ENCODE data around the gene C16orf90.
"Not testable (repeated sequence)": the region's sequence is repeated elsewhere in the genome, so short reads cannot be mapped to it uniquely, and the experiment has no call there.

Gene C16orf90

DNA sequence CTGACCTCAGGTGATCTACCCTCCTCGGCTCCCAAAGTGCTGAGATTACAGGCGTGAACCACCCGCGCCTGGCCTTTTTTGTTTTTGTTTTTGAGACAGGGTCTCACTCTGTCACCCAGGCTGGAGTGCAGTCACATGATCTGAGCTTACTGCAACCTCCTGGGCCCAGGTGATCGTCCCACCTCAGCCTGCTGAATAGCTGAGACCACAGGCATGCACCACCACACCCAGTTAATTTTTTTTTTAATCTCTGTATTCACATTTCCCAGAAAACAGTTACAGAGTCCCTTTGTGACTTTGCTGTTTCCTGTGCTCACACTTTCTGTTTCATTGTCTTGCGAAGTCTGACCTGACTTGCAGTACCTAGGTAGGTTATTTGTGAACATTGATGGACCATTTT is 8.2 kb upstream of the C16orf90 start:
- Histone ChIP-seq H3K9me3 (ENCODE audit: low read length) (no peaks in the 10 kb centered on the region), H2AFZ (ENCODE audit: low read depth, low read length) (no peak overlapping the region), H3K4me1 (ENCODE audit: insufficient read depth, low read length) (peaks cover 6% of the 10 kb centered on the region), H3K4me3 (ENCODE audit: low read length) (no peak overlapping the region), H3K27me3 (ENCODE audit: insufficient read depth, low read length) (no peaks in the 10 kb centered on the region), H3K36me3 (ENCODE audit: insufficient read depth, low read length) (peaks cover 28% of the 10 kb centered on the region)

DNA sequence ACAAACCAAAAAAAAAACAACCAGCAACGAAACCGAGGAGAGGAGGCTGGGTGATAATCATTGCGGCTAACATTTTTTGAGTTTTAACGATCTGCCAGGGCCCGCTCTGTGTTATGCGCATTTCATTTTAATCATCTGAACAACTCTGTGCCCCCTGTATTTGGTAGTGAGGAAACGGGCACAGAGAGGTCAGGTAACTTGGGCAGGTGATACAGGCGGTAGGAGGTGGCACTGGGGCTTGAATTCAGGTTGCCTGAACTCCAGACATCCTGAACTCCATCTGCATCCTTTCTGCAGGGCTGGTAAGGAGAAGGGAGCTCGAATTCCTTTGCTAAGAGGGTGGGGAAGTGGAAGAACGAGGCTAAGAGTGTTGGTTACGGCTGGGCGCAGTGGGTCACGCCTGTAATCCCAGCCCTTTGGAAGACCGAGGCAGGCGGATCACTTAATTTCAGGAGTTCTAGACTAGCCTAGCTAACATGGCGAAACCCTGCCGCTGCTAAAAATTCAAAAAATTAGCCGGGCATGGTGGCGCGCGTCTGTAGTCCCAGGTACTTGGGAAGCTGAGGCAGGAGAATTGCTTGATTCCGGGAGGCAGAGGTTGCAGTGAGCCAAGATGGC is 6.6 kb upstream of the C16orf90 start:
- H3K36me3 ChIP-seq (ENCODE audit: insufficient read depth, low read length) = peaks cover 19% of the 10 kb centered on the region
- no peaks in the 10 kb centered on the region for H3K9me3 ChIP-seq (ENCODE audit: low read length)
- H2AFZ ChIP-seq (ENCODE audit: low read depth, low read length) = no peak overlapping the region
- H3K27me3 ChIP-seq (ENCODE audit: insufficient read depth, low read length) = no peaks in the 10 kb centered on the region
- H3K4me3 ChIP-seq (ENCODE audit: low read length) = peak overlapping the region; percentile 90
- H3K4me1 ChIP-seq (ENCODE audit: insufficient read depth, low read length) = peaks cover 6% of the 10 kb centered on the region

DNA sequence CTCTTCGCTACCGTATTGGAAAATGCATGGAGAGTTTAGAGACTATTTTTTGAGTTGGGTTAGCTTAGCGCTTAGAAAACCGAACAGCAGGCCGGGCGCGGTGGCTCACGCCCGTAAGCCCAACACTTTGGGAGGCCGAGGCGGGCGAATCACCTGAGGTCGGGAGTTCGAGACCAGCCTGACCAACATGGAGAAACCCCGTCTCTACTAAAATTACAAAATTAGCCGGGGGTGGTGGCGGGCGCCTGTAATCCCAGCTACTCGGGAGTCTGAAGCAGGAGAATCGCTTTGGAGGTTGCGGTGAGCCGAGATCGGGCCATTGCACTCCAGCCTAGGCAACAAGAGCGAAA is 6.1 kb upstream of the C16orf90 start:
- Histone ChIP-seq H2AFZ (ENCODE audit: low read depth, low read length) (peak overlapping the region; percentile 68), H3K36me3 (ENCODE audit: insufficient read depth, low read length) (peaks cover 16% of the 10 kb centered on the region), H3K4me3 (ENCODE audit: low read length) (peak overlapping the region; percentile 90)
- not testable (repeated sequence) for H3K4me1 ChIP-seq (ENCODE audit: insufficient read depth, low read length); H3K9me3 ChIP-seq (ENCODE audit: low read length); H3K27me3 ChIP-seq (ENCODE audit: insufficient read depth, low read length)

DNA sequence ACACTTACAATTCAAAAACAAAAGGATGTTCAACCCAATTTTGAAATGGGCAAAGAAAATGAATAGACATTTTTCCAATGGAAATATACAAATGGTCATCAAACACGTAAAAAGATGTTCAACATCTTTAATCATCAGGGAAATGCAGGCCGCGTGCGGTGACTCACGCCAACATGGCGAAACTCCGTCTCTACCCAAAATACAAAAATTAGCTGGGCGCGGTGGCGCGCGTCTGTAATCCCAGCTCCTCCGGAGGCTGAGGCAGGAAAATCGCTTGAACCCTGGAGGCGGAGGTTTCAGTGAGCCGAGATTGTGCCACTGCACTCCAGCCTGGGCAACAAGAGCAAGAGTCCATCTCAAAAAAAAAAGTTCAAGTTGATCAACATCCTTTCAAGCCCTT is 3.7 kb upstream of the C16orf90 start:
- no peak overlapping the region for H3K4me3 ChIP-seq (ENCODE audit: low read length)
- no peak overlapping the region for H2AFZ ChIP-seq (ENCODE audit: low read depth, low read length)
- H3K4me1 ChIP-seq (ENCODE audit: insufficient read depth, low read length) = peaks cover 6% of the 10 kb centered on the region
- H3K27me3 ChIP-seq (ENCODE audit: insufficient read depth, low read length) = no peaks in the 10 kb centered on the region
- H3K36me3 ChIP-seq (ENCODE audit: insufficient read depth, low read length) = peaks cover 2% of the 10 kb centered on the region
- H3K9me3 ChIP-seq (ENCODE audit: low read length) = no peaks in the 10 kb centered on the region

DNA sequence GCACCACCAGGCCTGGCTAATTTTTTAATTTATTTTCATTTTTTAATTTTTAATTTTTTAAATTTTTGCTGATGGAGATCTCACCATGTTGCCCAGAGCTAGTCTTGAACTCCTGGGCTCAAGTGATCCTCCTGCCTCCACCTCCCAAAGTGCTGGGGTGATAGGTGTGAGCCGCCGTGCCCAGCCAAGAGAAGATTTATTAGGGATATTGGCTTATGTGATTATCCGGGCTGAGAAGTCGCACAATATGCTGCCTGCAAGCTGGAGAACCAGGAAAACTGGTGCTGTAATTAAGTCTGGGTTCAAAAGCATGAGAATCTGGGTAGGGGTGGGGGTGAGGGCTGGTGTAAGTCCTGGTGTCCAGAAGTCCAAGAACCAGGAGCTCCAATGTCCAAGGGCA is 2.5 kb upstream of the C16orf90 start:
- H3K9me3 ChIP-seq (ENCODE audit: low read length) = no peaks in the 10 kb centered on the region
- no peak overlapping the region for H3K4me3 ChIP-seq (ENCODE audit: low read length)
- H3K4me1 ChIP-seq (ENCODE audit: insufficient read depth, low read length) = peaks cover 6% of the 10 kb centered on the region
- H3K36me3 ChIP-seq (ENCODE audit: insufficient read depth, low read length) = no peaks in the 10 kb centered on the region
- no peak overlapping the region for H2AFZ ChIP-seq (ENCODE audit: low read depth, low read length)
- no peaks in the 10 kb centered on the region for H3K27me3 ChIP-seq (ENCODE audit: insufficient read depth, low read length)

DNA sequence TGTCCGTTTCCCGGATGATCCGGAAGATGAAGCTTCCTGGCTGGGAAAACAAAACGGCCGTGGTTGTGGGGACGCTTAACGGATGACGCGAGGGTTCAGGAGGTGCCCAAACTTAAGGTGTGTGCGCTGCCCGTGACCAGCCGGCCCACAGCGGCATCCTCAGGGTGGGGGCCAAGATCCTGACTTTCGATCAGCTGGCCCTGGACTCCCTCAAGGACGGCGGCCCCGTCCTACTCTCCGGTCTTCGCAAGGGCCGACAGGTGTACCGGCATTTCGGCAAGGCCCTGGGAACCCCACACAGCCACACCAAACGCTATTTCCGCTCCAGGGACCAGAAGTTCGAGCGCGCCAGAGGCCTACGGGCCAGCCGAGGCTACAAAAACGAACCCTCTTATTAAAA is 1.1 kb upstream of the C16orf90 start:
- H3K36me3 ChIP-seq (ENCODE audit: insufficient read depth, low read length) = no peaks in the 10 kb centered on the region
- H3K4me1 ChIP-seq (ENCODE audit: insufficient read depth, low read length) = no peaks in the 10 kb centered on the region
- H3K27me3 ChIP-seq (ENCODE audit: insufficient read depth, low read length) = no peaks in the 10 kb centered on the region
- H3K4me3 ChIP-seq (ENCODE audit: low read length) = no peak overlapping the region
- H3K9me3 ChIP-seq (ENCODE audit: low read length) = no peaks in the 10 kb centered on the region
- no peak overlapping the region for H2AFZ ChIP-seq (ENCODE audit: low read depth, low read length)

DNA sequence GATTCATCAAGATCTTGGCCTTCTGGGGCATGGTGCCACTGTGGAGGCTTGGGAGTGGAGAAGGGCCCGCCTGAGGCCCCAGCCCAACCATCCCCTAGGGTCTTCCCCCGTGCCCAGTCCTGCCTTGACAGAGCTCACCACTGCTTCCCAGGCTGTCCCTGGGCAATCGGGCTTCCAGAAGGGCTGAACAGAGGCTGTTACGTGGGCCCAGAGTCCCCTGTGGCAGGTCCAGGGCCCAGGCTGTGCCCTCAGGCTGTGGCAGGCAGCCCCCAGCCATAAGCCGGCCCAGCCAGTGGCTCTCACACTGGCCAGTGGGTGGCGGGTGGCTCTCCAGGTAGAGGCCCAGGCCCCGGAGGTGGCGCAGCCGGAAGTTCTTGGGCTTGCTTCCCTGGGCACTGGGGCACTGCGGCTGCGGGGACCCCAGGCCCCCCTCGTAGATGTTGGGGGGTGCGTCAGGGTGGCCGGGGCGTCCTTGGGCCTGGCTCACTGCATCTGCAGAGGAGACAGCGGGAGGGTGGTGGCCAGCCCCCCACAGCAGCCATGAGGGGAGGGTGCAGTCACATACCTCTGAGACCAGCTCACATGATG is 809 bp downstream of the C16orf90 start:
- Histone ChIP-seq H3K27me3 (ENCODE audit: insufficient read depth, low read length) (no peaks in the 10 kb centered on the region), H3K4me1 (ENCODE audit: insufficient read depth, low read length) (no peaks in the 10 kb centered on the region), H3K4me3 (ENCODE audit: low read length) (no peak overlapping the region), H3K36me3 (ENCODE audit: insufficient read depth, low read length) (no peaks in the 10 kb centered on the region), H2AFZ (ENCODE audit: low read depth, low read length) (no peak overlapping the region), H3K9me3 (ENCODE audit: low read length) (no peaks in the 10 kb centered on the region)

DNA sequence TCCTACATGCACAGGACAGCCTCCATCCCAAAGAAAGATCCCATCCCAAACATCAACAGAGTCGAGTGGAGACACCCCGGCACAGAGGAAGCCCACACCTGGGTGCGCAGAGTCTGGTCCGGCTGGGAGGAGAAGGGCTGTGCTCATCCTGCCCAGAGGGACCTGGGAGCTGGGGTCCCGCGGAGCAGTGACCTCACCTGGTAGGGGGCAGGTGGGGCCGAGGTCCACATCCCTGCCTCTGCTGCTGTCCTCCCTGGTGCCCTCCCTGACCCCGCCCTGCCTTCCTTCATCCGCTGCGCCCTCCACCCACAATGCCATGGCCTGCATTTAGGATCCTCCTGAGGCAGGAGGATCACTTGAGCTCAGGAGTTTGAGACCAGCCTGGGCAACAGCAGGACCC is 2.9 kb downstream of the C16orf90 start:
- H3K4me1 ChIP-seq (ENCODE audit: insufficient read depth, low read length) = no peaks in the 10 kb centered on the region
- H2AFZ ChIP-seq (ENCODE audit: low read depth, low read length) = no peak overlapping the region
- H3K9me3 ChIP-seq (ENCODE audit: low read length) = no peaks in the 10 kb centered on the region
- H3K36me3 ChIP-seq (ENCODE audit: insufficient read depth, low read length) = no peaks in the 10 kb centered on the region
- no peak overlapping the region for H3K4me3 ChIP-seq (ENCODE audit: low read length)
- no peaks in the 10 kb centered on the region for H3K27me3 ChIP-seq (ENCODE audit: insufficient read depth, low read length)

DNA sequence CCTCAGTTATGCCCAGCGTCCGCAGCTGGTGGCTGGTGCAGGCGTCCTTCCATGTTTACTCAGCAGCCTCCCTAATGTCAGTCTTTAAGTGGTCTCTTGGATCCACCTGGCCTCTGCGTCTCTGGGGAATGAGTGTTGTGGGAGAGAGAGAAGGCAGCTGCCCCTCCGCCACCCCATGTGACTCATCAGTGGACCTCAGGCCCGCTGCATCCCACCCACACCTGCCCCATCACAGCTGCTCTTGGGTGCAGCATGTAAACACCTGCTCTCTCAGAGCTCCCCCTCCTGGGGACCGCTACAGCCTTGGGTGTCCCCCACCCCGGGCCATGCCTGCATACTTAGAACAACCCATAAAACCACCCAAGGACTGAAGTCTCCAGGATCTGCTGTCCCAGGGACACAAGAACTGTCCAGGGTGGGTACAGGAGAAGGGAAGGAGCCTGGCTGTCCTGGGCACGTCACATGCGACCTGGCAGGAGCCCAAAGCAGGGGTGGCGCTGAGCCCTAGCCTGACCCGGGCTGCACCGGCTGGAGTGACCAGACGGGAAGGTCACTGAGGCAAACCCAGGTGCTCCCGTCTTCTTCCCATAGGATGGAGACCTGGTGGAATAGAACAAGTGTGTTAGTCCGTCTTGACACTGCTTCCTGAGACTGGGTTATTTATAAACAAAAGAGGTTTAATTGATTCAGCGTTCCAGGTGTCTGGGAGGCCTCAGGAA is 4.2 kb downstream of the C16orf90 start:
- Histone ChIP-seq H2AFZ (ENCODE audit: low read depth, low read length) (no peak overlapping the region), H3K27me3 (ENCODE audit: insufficient read depth, low read length) (no peaks in the 10 kb centered on the region), H3K4me1 (ENCODE audit: insufficient read depth, low read length) (no peaks in the 10 kb centered on the region), H3K4me3 (ENCODE audit: low read length) (no peak overlapping the region), H3K9me3 (ENCODE audit: low read length) (no peaks in the 10 kb centered on the region), H3K36me3 (ENCODE audit: insufficient read depth, low read length) (peaks cover 9% of the 10 kb centered on the region)

DNA sequence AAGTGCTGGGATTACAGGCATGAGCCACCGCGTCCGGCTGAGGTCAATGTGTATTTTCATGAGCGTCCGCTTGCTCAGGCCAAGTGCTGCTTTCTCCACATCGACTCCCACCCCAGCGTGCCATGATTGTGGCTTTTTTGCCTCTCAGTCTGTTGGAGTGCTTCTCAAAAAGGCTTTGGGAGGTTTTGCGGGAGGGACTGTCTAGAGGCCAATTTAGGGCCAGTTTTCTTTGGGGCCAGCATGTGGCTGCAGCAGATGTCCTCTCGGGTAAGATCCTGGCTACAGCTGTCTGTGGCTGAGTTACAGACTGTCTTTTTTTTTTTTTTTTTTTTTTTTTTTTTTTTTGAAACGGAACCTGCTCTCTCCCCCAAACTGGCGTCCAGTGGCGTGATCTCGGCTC is 6.5 kb downstream of the C16orf90 start:
- peaks cover 21% of the 10 kb centered on the region for H3K36me3 ChIP-seq (ENCODE audit: insufficient read depth, low read length)
- no peaks in the 10 kb centered on the region for H3K27me3 ChIP-seq (ENCODE audit: insufficient read depth, low read length)
- no peak overlapping the region for H3K4me3 ChIP-seq (ENCODE audit: low read length)
- no peaks in the 10 kb centered on the region for H3K9me3 ChIP-seq (ENCODE audit: low read length)
- H3K4me1 ChIP-seq (ENCODE audit: insufficient read depth, low read length) = peaks cover 17% of the 10 kb centered on the region
- no peak overlapping the region for H2AFZ ChIP-seq (ENCODE audit: low read depth, low read length)

DNA sequence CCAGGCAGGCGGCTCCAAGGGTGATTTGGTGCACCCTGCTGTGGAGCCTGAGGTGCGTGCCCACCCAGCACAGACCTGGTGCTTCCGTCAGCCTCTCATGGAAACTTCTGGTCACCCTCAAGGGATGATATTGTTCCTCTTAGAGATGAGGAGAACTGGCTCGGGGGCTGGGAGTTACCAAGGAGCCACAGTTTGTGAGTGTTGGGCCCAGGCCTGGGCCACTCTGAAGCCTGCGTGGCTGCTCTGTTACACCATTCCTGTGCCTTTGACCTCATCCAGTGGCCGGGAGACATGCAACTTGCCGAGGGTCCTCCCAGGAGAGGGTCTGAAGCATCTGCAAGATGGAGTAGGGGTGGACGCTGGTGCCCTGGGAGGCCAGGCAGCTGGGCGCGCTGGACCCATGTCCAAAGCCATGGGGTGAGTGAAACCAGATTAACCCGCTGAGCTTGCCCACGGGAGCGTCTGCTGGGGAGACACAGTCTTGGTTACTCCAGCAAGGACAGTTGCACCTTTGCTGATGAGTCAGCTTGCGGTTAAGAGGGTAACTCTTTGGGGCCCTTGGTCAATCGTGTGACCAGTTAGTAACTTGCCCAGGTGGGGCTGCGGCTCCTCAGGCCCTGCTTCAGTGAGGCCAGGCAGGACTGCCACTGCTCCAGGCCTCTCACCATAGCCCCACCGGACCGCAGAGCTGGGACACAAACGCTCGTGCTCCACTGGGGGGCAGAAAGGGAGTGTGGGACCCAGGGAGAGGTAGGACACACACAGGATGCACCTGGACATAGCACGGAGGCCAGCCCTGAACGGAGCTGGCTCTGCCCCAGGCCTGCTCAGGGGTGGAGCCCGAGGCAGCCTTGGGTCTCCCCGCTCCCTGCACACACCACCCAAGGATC is 7.5 kb downstream of the C16orf90 start:
- Histone ChIP-seq H2AFZ (ENCODE audit: low read depth, low read length) (no peak overlapping the region), H3K36me3 (ENCODE audit: insufficient read depth, low read length) (peaks cover 31% of the 10 kb centered on the region), H3K4me1 (ENCODE audit: insufficient read depth, low read length) (peaks cover 27% of the 10 kb centered on the region), H3K4me3 (ENCODE audit: low read length) (no peak overlapping the region), H3K27me3 (ENCODE audit: insufficient read depth, low read length) (no peaks in the 10 kb centered on the region), H3K9me3 (ENCODE audit: low read length) (no peaks in the 10 kb centered on the region)

DNA sequence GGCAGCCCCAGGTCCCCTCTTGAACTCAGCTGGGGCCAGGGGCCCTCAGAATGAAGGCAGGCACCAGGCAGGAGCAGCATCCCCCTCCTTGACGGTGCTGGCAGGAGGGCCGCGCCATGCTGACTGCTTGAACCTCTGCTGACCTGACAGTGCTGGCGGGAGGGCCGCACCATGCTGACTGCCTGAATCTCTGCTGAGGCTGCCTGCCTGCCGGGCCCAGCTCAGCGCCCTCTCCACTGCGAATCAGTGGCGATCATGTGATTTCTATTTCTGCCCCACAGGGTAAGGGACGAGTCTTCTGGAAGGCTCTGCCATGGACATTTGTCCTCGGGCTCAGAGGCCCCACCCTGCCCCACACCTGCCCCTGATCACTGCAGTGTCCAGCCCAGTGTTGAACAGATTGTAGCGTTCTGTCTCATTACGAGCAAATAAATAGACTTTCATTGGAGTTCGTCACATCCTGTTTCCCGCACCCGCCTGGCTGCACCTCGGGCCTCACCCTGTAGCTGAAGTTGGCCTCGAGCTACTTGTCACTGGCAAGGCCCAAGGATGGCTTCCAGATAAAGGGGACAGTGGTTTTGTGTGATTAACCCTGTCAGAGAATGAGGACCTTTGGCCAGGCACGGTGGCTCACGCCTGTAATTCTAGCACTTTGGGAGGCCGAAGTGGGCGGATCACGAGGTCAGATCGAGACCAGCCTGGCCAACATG is 8.6 kb downstream of the C16orf90 start:
- H3K4me3 ChIP-seq (ENCODE audit: low read length) = no peak overlapping the region
- H3K36me3 ChIP-seq (ENCODE audit: insufficient read depth, low read length) = peaks cover 33% of the 10 kb centered on the region
- no peak overlapping the region for H2AFZ ChIP-seq (ENCODE audit: low read depth, low read length)
- peaks cover 27% of the 10 kb centered on the region for H3K4me1 ChIP-seq (ENCODE audit: insufficient read depth, low read length)
- H3K9me3 ChIP-seq (ENCODE audit: low read length) = no peaks in the 10 kb centered on the region
- H3K27me3 ChIP-seq (ENCODE audit: insufficient read depth, low read length) = no peaks in the 10 kb centered on the region
